Retina (tissue), 1 donor: Measurements from ENCODE around the gene COL4A1.
"Not testable (repeated sequence)": the region's sequence is repeated elsewhere in the genome, so short reads cannot be mapped to it uniquely, and the experiment has no call there.

Source experiments
- DNase-seq: peaks from one replicate; pipeline ENCODE4 v3.0.0-alpha.2; 2016

COL4A1 gene

GRCh38 chr13:110322126-110322827, 15.3 kb upstream of the COL4A1 start:
- DNase-seq, result no peak

GRCh38 chr13:110321573-110321972, 14.6 kb upstream of the COL4A1 start:
- not testable (repeated sequence) for DNase-seq

- no peak for DNase-seq
These were observed 13.7 kb upstream of the COL4A1 start for GRCh38 chr13:110320645-110321044.

- no peak for DNase-seq
These were observed 13.0 kb upstream of the COL4A1 start for GRCh38 chr13:110319774-110320509.

GRCh38 chr13:110319397-110319773, 12.4 kb upstream of the COL4A1 start:
- no peak for DNase-seq

GRCh38 chr13:110318920-110319319, 12.0 kb upstream of the COL4A1 start:
- DNase-seq, result no peak

- DNase-seq, result no peak
These were observed 10.7 kb upstream of the COL4A1 start for GRCh38 chr13:110317496-110318195.

- no peak for DNase-seq
These were observed 10.1 kb upstream of the COL4A1 start for GRCh38 chr13:110317093-110317492.

GRCh38 chr13:110316196-110316595, 9.2 kb upstream of the COL4A1 start:
- DNase-seq, result no peak

- no peak for DNase-seq
These were observed 7.7 kb upstream of the COL4A1 start for GRCh38 chr13:110314516-110315245.

- DNase-seq, result not testable (repeated sequence)
These were observed 6.8 kb upstream of the COL4A1 start for GRCh38 chr13:110313733-110314132.

GRCh38 chr13:110313261-110313660, 6.3 kb upstream of the COL4A1 start:
- DNase-seq, result not testable (repeated sequence)

GRCh38 chr13:110312339-110313031, 5.5 kb upstream of the COL4A1 start:
- no peak for DNase-seq

- DNase-seq, result no peak
These were observed 4.7 kb upstream of the COL4A1 start for GRCh38 chr13:110311443-110312338.

GRCh38 chr13:110310541-110311442, 3.8 kb upstream of the COL4A1 start:
- DNase-seq, result no peak

GRCh38 chr13:110309661-110310524, 2.9 kb upstream of the COL4A1 start:
- no peak for DNase-seq

GRCh38 chr13:110308656-110309359, 1.9 kb upstream of the COL4A1 start:
- DNase-seq, result no peak
